Stimulated activated CD8-positive, alpha-beta memory T cell treated with anti-CD3 and anti-CD28 coated beads, Interleukin-12 subunit alpha, Interleukin-12 subunit beta, amount 100 ng/mL, for 4 hours (primary cell): ENCODE measurements around the gene FN1.

Experiments used
- DNase-seq: peaks from one replicate; pipeline ENCODE4 v3.0.0-alpha.2; 2020; ENCODE audit warnings: low read depth

The FN1 gene

DNA sequence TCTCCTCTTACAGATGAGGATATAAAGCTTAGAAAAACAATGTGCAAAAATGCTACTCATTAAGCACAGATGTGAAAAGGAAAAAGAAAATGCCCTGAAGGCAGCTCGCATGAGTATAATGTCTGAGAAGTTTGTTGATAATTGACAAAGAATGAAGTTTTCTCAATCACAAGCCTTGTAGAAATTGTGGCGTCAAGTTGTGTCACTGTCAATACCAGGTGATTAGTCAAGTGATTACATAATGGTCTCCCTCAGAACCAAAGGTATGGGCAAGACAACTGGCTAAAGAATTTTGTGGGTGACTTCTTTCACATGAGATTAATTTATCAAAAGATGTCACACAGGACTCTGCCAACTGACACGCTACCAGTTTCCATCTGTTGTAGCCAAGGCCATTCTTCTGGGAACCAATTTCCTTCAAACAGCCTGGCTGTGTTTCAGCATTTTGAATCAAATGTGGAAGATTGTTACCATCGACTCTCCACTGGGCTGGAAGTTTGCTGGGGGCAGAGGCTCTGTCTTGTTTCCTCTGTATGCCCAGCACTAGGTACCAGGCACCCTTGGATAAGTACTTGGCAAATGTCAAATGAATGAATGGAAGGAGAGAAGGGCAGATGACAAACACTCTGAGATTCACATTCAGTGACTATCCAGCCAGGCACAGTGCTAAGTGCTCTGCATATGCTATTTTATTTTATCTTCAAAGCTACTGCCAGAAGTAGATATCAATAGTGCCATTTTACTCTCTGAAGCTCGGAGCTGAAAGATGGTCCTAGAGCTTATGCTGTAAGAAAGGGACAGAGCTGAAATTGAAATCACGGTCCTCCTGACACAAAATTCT lies 5.9 kb upstream of the FN1 start:
- no peak for DNase-seq

- no peak for DNase-seq
Measured at GRCh38 chr2:215439980-215440512, 4.2 kb upstream of the FN1 start.

DNA sequence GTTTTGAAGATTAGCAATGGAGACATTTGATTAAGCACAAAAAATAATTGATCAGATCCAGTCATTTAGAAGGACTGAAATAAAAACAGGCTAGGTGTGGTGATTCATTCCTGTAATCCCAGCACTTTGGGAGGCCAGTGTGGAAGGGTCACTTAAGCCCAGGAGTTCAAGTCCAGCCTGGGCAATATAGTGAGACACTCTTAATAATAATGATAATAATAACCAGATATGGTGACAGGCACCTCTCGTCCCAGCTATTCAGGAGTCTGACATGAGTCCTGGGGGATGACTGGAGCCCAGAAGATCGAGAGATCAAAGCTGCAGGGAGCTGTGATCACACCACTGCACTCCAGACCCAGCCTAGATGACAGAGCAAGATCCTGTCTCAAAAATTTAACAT lies 3.5 kb upstream of the FN1 start:
- no peak for DNase-seq

DNA sequence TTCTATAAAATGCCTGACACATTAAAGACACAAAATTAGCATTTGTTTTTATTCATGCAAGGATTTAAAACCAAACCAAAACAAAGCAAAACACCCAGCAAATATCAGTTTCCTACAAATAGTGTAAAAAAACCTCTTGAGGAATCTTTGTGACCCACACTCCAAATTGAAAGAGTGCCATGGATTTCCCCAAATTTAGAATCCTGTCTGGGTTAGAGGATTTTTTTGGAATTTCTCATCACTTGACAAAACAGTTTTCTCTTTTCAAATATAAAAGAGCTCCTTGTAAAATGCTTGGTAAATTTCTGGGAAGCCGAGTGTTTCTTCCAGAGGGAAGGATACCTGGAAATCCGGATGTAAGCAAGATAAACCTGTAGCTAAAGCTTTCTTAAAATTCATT lies 1.7 kb upstream of the FN1 start:
- DNase-seq, result no peak

DNA sequence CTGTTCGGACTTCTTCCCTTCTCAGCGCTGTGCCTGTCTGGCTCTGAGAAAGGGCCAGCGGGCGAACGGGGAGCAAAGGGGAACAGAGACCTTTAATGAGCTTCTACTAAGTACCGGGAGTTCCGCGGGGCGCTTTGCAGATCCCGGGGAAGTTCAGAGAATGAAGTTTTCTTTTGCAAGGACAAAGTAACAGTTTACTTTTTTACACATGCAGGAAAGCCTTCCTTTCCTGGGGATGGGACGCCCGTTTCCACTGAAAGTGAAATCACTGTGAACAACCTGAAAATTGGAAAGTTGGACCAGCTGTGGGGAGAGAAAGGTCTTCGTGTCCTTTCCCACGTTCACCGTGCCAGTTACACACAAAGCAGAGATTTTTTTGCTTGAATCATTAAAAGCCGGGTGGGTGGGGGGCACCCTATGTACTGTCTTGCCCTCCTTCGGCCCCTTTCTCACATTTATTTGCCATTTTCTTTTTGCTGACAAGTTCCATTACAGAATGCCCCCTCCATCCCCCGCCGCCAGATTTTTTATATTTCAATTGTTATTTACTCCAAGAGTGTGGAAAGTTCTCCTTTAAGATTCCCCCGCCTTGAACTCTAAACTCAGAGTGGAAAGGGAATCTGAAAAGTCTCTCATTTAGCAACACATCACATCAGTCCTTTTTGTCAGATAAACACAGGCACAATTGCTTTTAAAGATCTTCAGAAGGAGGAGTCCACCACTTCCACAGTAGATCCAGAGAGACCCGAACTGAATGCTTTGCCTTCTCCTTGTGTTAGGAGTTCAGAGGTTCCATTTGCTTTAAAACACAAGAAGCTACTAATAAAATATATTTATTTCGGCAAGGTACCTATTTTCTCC lies 1.1 kb upstream of the FN1 start:
- DNase-seq, result no peak

DNA sequence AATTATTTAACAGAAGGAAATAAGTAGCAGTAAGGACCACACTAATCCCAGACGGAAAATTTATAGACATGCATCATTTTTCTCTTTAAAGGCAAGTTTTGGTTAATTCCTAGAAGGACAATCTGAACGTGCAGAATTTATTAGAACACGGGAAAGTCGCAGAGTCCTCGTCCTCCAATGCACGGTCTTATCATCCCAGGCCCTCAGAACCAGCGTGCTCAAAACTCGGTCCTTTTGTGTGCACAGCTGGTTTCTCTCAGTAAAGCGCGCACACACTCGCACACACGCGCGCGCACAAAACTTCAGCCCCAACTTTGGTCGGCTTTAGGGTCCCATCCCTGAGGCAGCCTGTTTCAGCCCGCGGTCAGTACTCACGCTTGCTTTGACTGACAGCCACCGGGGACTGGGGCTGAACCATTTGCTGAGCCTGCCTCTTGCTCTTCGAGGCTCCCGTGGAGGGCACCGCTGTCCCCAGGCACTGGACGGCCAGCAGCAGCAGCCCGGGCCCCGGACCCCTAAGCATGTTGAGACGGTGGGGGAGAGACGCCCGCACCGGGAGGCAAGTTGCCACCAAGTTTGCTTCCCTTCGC lies 493 bp downstream of the FN1 start:
- DNase-seq, result no peak

DNA sequence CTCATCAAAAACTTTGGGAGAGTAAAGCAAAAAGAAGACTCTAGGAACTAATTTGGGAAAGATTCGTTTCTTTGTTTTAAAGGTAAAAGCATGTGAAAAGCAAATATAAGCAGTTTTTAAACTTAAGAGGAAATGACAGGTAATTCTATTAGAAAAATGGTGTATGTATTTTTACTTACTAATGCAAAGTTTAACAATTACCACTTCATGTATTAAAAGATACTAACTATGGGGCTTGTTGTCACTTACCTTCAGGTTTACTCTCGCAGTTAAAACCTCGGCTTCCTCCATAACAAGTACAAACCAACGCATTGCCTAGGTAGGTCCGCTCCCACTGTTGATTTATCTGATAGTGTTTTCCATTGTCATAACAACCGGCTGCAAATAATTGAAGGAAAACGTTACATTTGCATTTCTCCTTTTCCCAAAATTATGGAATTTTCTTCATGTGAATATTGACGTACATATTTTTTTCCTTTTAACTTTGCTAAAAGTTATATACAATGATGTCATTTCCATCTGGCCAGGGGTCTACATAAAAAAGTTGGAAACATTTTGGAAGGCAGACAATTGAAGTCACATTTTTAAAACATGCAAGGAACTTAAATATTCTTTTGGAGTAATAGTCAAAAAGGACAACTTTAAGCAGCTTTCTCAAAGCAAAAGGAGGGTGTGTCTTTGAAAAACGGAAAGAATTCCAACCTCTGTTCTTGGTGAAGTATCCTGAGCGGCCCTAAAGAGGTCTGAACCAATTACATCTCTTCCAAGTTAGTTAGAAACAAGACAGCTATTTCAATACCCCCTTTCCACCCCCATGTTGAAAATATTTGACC lies 1.2 kb downstream of the FN1 start:
- DNase-seq, result no peak

DNA sequence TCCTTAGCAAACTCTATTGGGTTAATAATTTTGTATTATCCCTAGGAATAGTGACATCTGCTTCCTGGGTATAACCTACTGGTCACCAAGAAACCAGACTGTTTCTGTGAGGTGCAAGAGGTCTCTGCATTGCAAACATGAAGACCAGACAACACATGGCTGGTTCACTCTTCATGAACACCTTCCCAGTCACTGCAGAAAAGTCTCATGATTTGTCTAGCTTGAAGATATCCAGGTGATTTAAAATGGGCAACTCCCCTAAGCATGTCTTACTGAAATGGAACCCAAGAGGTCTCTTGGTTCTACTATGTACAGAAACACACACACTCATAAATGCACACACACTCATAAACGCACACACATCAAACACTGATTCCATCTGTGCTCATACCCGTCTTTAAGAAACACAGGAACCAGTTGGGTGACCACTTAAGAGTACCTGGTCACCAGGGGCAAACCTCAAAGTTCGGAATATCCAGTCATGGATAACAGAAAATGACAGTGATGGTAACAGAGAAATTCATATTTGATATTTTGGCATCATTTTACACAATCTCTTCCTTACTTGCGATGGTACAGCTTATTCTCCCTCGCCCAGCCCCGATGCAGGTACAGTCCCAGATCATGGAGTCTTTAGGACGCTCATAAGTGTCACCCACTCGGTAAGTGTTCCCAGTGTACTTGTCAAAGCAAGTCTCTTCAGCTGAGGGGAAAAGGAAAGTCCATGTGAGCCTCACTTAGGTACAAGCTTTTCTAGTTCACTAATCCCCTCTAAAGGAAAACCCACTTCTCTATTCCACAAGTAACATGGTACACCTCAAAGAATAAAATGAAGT lies 2.9 kb downstream of the FN1 start:
- no peak for DNase-seq

DNA sequence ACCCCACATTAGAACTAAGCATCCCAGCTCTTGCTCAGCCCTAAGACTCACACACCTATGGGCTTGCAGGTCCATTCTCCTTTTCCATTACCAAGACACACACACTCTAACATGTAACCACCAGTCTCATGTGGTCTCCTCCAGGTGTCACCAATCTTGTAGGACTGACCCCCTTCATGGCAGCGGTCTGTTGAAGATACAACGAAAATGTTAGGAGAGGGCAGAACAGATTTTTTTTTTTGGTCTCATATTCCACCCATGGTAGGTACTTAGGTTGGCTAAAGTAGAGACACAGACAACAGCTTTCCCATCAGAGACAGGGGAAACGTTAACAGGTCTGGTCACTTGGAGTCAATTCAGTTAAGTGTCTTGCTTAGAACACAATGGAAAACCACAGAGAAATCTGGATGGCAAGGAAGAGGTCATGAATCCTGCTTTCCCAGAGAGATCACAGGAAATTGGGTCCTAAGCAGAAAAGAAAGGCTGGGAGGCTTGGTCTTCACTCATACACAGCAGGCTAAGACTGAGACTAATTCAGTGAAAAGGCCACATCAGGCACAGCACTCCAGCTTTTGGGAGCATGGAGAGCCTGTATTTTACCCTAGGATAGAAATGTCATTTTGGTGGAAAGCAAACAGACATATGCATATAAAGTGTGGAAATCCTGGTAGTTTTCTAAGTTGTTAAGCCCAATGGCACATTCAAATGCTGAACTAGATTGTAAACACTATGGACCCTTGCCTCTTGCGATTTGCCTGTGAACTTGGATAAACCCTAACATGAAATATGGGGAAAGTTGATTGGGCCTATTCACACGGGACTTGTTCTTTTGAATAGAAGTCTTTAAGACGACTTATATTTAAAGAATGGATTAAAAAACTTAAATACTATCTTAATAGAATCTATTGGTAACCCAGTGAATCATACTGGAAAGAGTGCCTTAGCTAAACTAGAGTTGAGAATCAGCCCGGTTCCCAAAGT lies 3.8 kb downstream of the FN1 start:
- DNase-seq, result no peak

DNA sequence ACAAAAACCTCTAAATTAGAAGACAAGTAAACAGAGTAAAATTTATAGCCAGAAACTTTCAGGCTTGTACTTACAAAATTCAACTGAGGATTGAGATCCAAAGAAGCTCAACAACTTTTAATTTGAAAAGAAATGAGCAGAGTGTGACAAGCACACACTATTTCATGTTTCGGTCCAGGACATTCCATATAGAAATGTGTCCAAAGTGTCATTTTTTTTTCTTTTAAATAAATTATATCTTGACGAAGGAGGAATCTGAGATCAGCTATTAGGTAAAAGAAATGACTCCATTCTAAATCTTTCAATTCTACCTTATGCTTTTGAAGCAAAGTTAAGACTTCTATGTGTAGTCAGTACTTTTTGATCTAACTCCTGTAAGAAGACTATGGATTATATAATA lies 4.6 kb downstream of the FN1 start:
- no peak for DNase-seq

- DNase-seq, result no peak
Measured at GRCh38 chr2:215430528-215431187, 5.2 kb downstream of the FN1 start.

DNA sequence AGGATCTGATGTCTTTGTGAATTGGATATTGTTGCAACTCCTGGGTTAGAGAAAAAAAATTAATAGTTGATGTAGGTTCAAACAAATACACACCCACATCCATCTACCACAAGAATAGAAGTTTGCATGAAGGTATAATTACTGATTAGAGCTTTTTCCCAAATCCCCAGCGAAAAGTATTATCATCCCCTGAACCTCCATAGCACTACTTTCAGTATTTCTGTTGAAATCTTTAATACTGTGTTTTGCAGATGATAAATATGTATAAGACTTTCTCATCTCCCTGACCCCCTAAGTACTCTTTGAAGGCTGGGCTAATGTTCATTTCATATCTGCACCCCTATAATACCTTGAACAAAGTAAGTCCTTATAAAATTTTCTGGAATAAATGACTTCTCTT lies 6.4 kb downstream of the FN1 start:
- DNase-seq, result no peak

DNA sequence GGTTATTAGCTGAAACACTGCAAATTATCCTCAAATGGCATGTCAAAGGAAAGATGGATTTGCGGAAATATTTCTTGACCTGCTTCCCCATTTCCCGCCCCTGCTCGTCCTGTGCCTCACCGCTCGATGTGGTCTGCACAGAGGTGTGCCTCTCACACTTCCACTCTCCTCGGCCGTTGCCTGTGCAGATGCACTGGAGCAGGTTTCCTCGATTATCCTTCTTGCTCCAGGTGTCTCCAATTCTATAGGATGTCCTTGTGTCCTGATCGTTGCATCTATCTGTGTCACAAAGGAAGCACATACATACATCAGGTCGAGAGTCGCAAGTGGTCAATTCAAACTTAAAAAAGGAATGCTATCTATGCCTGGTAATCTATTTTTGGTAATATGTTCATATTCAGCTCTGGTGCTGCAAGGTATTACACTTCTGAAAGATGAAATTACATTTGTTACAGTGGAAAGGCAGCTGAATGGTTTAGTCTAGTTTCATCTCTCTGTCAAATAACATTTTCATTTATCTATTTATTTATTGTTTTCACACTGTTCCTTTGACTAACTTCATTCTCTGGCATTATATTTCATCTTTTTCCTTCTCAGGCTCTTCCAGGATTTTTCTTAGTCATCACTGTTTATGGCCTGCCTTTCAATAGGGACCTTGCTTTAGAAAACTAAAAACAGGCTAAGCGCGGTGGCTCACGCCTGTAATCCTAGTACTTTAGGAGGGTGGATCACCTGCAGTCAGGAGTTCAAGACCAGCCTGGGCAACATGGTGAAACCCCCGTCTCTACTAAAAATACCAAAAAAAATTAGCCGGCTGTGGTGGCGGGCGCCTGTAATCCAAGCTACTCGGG lies 7.6 kb downstream of the FN1 start:
- DNase-seq, result no peak

- no peak for DNase-seq
Measured at GRCh38 chr2:215427585-215427984, 8.3 kb downstream of the FN1 start.

DNA sequence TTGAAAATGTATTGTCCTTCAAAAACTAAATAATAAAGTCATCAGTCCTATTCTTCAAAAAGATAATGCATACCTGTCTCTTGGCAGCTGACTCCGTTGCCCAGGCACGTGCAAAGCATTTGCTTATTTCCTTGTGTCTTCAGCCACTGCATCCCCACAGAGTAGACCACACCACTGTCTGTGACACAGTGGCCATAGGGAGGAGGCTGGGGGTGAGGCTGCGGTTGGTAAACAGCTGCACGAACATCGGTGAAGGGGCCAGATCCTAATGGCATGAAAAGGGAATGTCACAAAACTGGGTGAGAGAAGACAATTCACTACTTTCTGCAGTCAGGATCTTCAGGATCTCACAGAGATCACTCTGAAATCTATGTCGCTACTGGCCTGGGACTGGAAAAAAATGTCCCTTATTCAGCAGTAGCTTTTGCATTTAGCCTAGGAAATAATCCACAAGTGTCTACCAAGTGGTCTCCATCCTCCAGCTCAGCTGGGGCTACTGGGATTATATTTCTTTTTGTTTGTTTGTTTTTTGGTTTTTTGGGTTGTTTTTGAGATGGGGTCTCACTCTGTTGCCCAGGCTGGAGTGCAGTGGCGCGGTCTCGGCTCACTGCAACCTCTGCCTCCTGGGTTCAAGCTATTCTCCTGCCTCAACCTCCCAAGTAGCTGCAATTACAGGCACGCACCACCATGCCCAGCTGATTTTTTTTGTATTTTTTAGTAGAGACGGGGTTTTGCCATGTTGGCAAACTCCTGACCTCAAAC lies 10.7 kb downstream of the FN1 start:
- DNase-seq, result no peak

GRCh38 chr2:215423928-215424540 lies 11.8 kb downstream of the FN1 start:
- DNase-seq, result no peak

DNA sequence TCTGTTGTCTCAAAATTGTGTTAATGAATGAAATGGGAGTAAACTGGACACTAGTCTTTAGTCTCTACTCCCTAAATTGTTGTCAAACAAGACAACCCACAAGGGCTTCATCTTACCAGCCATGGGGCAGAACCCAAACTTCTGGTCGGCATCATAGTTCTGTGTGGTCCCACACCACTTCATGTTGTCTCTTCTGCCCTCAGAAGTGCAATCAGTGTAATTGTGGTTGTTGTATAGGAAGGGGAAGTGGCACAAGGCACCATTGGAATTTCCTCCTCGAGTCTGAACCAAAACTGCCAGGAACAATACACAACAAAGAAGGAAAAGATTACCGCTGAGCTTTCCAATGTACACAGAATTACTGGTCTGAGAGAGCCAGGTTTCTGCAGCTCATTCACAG lies 12.6 kb downstream of the FN1 start:
- no peak for DNase-seq
